Measurements from ENCODE around the gene KCTD10. TPM values are rescaled to one million over a fixed set of nuclear protein-coding genes. Genes with fewer than 3 reads are reported as not detected.

KCTD10 gene
- total RNA-seq, 2 donors from 2014 or later, result 37.2 to 49.8 TPM

DNA sequence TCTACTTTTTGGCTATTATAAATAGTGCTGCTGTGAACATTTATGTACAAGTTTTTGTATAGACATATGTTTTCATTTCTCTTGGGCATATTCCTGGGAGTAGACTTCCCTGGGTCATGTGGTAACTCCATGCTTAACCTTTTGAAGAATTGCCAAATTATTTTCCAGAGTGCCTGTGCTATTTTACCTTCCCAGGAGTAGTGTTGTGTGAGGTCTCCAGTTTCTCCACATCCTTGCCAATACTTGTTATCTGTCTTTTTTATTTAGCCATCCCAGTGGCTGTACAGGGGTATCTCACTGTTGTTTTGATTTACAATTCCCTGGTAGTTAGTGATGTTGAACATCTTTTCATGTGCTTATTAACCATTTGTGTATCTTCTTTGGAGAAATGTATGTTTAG lies 19.2 kb upstream of the KCTD10 start:
- H3K36me3 ChIP-seq, result peaks cover 6 to 19% of the 10 kb centered on the region in 2 donors

GRCh38 chr12:109495012-109495411 lies 17.9 kb upstream of the KCTD10 start:
- TF ChIP-seq POLR2A (IDR thresholded peaks at IDR 0.05) (no peak), POLR2AphosphoS5 (IDR thresholded peaks at IDR 0.05) (no peak)
- TF ChIP-seq, protein P1, sequence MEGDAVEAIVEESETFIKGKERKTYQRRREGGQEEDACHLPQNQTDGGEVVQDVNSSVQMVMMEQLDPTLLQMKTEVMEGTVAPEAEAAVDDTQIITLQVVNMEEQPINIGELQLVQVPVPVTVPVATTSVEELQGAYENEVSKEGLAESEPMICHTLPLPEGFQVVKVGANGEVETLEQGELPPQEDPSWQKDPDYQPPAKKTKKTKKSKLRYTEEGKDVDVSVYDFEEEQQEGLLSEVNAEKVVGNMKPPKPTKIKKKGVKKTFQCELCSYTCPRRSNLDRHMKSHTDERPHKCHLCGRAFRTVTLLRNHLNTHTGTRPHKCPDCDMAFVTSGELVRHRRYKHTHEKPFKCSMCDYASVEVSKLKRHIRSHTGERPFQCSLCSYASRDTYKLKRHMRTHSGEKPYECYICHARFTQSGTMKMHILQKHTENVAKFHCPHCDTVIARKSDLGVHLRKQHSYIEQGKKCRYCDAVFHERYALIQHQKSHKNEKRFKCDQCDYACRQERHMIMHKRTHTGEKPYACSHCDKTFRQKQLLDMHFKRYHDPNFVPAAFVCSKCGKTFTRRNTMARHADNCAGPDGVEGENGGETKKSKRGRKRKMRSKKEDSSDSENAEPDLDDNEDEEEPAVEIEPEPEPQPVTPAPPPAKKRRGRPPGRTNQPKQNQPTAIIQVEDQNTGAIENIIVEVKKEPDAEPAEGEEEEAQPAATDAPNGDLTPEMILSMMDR (IDR thresholded peaks at IDR 0.05), result no peak
- no peak overlapping the region for H3K4me3 ChIP-seq
- no peaks in the 10 kb centered on the region for H3K4me1 ChIP-seq (replicated peaks)
- no peak for DNase-seq (ENCODE audit: low spot score)
- H3K27ac ChIP-seq, result no peak overlapping the region
- no peaks in the 10 kb centered on the region for H3K9me3 ChIP-seq
- intact Hi-C loops (cut with DNase I), result no loop called here
- H3K27me3 ChIP-seq (replicated peaks; ENCODE audit: insufficient read depth), result no peaks in the 10 kb centered on the region
- peaks cover 0 to 7% of the 10 kb centered on the region in 2 donors for H3K36me3 ChIP-seq

More for the DNA sequence above, 19.2 kb upstream of the KCTD10 start:
- H3K9me3 ChIP-seq, result no peaks in the 10 kb centered on the region
- DNase-seq (ENCODE audit: low spot score), result no peak
- TF ChIP-seq POLR2AphosphoS5 (IDR thresholded peaks at IDR 0.05) (no peak), POLR2A (IDR thresholded peaks at IDR 0.05) (no peak)
- TF ChIP-seq, protein P1 (IDR thresholded peaks at IDR 0.05), result no peak
- no peaks in the 10 kb centered on the region for H3K27me3 ChIP-seq (replicated peaks; ENCODE audit: insufficient read depth)
- intact Hi-C loops (cut with DNase I), result no loop called here
- no peak overlapping the region for H3K4me3 ChIP-seq
- H3K27ac ChIP-seq, result no peak overlapping the region
- no peaks in the 10 kb centered on the region for H3K4me1 ChIP-seq (replicated peaks)

- Histone ChIP-seq H3K9me3 (no peaks in the 10 kb centered on the region), H3K4me3 (no peak overlapping the region), H3K4me1 (replicated peaks) (no peaks in the 10 kb centered on the region), H3K27ac (no peak overlapping the region), H3K27me3 (replicated peaks; ENCODE audit: insufficient read depth) (no peaks in the 10 kb centered on the region), H3K36me3 (peaks cover 4 to 9% of the 10 kb centered on the region in 2 donors)
- 92% methylated on average over 7 of the region's 7 CpGs for WGBS
- no peak for DNase-seq (ENCODE audit: low spot score)
- intact Hi-C loops (cut with DNase I), result no loop called here
- TF ChIP-seq POLR2A (IDR thresholded peaks at IDR 0.05) (no peak), POLR2AphosphoS5 (IDR thresholded peaks at IDR 0.05) (no peak)
- TF ChIP-seq, protein P1 (IDR thresholded peaks at IDR 0.05), result no peak
Measured at GRCh38 chr12:109494348-109494881, 17.3 kb upstream of the KCTD10 start.

GRCh38 chr12:109493938-109494337 lies 16.8 kb upstream of the KCTD10 start:
- peaks cover 4 to 14% of the 10 kb centered on the region in 2 donors for H3K36me3 ChIP-seq
- WGBS, result 95% methylated on average over 1 of the region's 1 CpG
- no peaks in the 10 kb centered on the region for H3K4me1 ChIP-seq (replicated peaks)
- intact Hi-C loops (cut with DNase I), result no loop called here
- no peak for DNase-seq (ENCODE audit: low spot score)
- TF ChIP-seq POLR2AphosphoS5 (IDR thresholded peaks at IDR 0.05), result no peak
- TF ChIP-seq, protein P1 (IDR thresholded peaks at IDR 0.05), result no peak
- no peak for TF ChIP-seq POLR2A (IDR thresholded peaks at IDR 0.05)
- H3K9me3 ChIP-seq, result no peaks in the 10 kb centered on the region
- no peaks in the 10 kb centered on the region for H3K27me3 ChIP-seq (replicated peaks; ENCODE audit: insufficient read depth)
- no peak overlapping the region for H3K4me3 ChIP-seq
- H3K27ac ChIP-seq, result no peak overlapping the region

GRCh38 chr12:109493090-109493489 lies 16.0 kb upstream of the KCTD10 start:
- Histone ChIP-seq H3K9me3 (no peaks in the 10 kb centered on the region), H3K27me3 (replicated peaks; ENCODE audit: insufficient read depth) (no peaks in the 10 kb centered on the region), H3K4me3 (no peak overlapping the region), H3K27ac (no peak overlapping the region), H3K4me1 (replicated peaks) (no peaks in the 10 kb centered on the region), H3K36me3 (peaks cover 4 to 16% of the 10 kb centered on the region in 2 donors)
- intact Hi-C loops (cut with DNase I), result no loop called here
- no peak for TF ChIP-seq POLR2A (IDR thresholded peaks at IDR 0.05)
- TF ChIP-seq POLR2AphosphoS5 (IDR thresholded peaks at IDR 0.05), result no peak
- TF ChIP-seq, protein P1 (IDR thresholded peaks at IDR 0.05), result no peak
- DNase-seq (ENCODE audit: low spot score), result no peak

Measured in prostate gland (tissue), 2 donors.